Neural crest cell (in vitro differentiated cells): ENCODE data around the gene MYO15B. TPM values are rescaled to one million over a fixed set of nuclear protein-coding genes. Genes with fewer than 3 reads are reported as not detected.

ENCODE experiments used
- DNase-seq: peaks from one replicate; pipeline ENCODE4 v3.0.0; 2021; ENCODE audit warnings: low read depth, mixed read lengths, low spot score
- H3K27ac Mint-ChIP-seq: one replicate; pipeline ENCODE4 v1.8.0; 2021; ENCODE audit warnings: mild to moderate bottlenecking, mixed read lengths; ENCODE audit not compliant: unreplicated experiment
- H3K27me3 Mint-ChIP-seq: 2 replicates; pipeline ENCODE4 v1.8.0; 2021; ENCODE audit warnings: low read depth, mild to moderate bottlenecking, mixed read lengths
- H3K36me3 Mint-ChIP-seq: 2 replicates; pipeline ENCODE4 v1.8.0; 2021; ENCODE audit warnings: low read depth, mild to moderate bottlenecking, mixed read lengths
- H3K4me1 Mint-ChIP-seq: 2 replicates; pipeline ENCODE4 v1.8.0; 2021; ENCODE audit warnings: mixed read lengths
- H3K4me3 Mint-ChIP-seq: one replicate; pipeline ENCODE4 v1.8.0; 2021; ENCODE audit warnings: mild to moderate bottlenecking, mixed read lengths
- H3K9me3 Mint-ChIP-seq: 2 replicates; pipeline ENCODE4 v1.8.0; 2021; ENCODE audit warnings: mixed read lengths
- total RNA-seq: library from RNA; stranded (reverse); gene quantifications from 2 replicates; pipeline ENCODE4 v1.2.1, GENCODE V29; 2021
- TF ChIP-seq, protein P1 (sequence below): fragments of 200-600 bp; sonication (generic); conservative IDR thresholded peaks from 2 replicates; pipeline ENCODE4 v1.5.0; 2021; ENCODE audit warnings: antibody characterized with exemption, mild to moderate bottlenecking

Gene MYO15B
- total RNA-seq, 1 donor from 2014 or later: 23.7 TPM

DNA sequence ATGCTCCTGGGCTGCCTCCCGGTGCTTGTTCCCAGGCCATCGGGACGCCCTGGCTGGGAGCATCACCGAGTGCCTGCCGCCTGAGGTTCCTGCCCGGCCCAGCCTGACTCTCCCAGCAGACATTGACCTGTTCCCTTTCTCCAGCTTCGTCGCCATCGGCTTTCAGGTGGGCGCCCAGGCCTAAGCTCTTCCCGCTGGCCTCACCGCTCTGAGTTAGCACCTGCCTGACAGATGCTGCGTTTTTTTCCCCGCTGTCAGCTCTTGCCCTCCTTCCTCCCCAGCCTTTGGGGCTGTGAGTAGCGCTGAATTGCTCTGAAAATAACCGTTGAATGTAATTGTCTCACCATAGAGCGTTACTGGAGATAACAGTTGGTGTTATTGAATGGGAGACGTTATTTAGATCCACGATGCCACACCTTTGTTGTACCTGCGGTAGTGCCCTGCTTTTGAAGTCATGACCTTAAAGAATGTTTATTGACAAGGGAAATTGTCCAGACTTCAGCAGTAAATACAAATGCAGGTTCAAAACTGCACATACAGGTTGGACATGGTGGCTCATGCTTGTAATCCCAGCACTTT, 24.3 kb downstream of the MYO15B start:
- Mint-ChIP-seq H3K36me3 (no peaks in the 10 kb centered on the region), H3K4me3 (no peak overlapping the region), H3K9me3 (no peaks in the 10 kb centered on the region), H3K4me1 (no peaks in the 10 kb centered on the region), H3K27me3 (no peaks in the 10 kb centered on the region), H3K27ac (no peak overlapping the region)
- DNase-seq: no peak
- TF ChIP-seq, protein P1, sequence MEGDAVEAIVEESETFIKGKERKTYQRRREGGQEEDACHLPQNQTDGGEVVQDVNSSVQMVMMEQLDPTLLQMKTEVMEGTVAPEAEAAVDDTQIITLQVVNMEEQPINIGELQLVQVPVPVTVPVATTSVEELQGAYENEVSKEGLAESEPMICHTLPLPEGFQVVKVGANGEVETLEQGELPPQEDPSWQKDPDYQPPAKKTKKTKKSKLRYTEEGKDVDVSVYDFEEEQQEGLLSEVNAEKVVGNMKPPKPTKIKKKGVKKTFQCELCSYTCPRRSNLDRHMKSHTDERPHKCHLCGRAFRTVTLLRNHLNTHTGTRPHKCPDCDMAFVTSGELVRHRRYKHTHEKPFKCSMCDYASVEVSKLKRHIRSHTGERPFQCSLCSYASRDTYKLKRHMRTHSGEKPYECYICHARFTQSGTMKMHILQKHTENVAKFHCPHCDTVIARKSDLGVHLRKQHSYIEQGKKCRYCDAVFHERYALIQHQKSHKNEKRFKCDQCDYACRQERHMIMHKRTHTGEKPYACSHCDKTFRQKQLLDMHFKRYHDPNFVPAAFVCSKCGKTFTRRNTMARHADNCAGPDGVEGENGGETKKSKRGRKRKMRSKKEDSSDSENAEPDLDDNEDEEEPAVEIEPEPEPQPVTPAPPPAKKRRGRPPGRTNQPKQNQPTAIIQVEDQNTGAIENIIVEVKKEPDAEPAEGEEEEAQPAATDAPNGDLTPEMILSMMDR: no peak

DNA sequence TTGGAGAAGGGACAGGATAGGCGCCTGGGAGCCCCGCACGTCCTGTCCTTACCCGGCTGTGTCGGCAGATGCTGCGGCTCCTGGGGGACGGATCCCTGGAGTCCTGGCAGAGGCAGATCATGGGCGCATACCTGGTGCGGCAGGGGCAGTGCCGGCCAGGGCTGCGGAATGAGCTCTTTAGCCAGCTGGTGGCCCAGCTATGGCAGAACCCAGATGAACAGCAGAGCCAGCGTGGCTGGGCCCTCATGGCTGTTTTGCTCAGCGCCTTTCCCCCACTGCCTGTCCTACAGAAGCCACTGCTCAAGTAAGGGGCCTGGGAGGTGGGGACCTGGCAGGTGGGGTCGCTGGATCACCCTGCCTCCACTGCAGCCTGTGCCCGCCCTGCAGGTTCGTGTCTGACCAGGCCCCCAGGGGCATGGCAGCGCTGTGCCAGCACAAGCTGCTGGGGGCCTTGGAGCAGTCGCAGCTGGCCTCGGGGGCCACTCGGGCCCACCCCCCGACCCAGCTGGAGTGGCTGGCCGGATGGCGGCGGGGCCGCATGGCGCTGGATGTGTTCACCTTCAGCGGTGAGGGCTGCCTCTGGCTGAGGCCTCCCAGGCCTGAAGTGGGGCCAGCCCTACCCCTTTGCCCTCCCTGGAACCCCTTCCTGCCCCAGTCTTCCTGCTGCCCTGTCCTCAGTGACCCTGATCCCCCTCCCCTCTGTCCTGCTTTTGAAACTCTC, 25.5 kb downstream of the MYO15B start:
- Mint-ChIP-seq H3K4me3 (no peak overlapping the region), H3K36me3 (no peaks in the 10 kb centered on the region), H3K9me3 (no peaks in the 10 kb centered on the region), H3K27me3 (no peaks in the 10 kb centered on the region), H3K27ac (no peak overlapping the region), H3K4me1 (no peaks in the 10 kb centered on the region)
- DNase-seq: no peak
- TF ChIP-seq, protein P1: no peak

DNA sequence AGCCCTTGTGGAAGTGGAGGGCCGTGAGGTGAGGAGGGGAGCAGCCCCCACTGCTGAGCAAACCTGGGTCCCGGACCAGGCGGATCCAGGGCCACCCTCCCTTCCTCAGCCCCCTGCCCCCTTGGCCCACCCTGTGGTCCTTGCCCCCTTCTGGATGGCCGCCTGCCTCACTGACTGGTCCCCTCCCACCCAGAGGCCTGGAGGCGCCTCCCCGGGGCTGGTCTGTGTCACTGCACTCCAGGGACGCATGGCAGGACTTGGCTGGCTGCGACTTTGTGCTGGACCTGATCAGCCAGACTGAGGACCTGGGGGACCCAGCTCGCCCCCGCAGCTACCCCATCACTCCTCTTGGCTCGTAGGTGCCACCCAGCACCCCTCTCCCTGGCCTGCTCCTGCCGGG, 26.4 kb downstream of the MYO15B start:
- no peak for DNase-seq
- H3K9me3 Mint-ChIP-seq: no peaks in the 10 kb centered on the region
- H3K36me3 Mint-ChIP-seq: no peaks in the 10 kb centered on the region

DNA sequence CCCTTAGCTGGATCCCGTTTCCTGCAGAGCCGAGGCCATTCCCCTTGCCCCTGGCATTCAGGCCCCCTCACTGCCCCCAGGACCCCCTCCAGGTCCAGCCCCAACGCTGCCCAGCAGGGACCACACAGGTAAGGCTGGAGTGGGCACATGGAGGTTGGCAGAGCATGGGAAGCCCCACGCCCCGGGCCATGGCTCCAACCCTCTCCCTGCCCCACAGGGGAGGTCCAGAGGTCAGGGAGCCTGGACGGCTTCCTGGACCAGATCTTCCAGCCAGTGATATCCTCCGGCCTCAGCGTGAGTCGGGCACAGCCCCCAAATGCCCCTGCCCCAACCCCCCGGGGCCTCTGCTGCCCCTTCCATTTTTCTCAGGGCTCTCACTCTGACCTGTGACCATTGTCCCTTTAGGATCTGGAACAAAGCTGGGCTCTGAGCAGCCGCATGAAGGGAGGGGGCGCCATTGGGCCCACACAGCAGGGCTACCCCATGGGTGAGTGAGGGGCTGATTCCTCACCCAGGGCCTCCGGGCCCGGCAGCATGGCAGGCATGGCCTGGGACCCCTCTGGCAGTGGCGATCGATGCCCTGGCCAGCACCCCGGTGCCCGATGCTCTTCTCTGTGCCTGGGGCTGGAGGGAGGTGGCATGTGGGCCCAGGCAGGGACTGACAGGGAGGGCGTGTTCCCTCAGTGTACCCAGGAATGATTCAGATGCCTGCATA, 27.1 kb downstream of the MYO15B start:
- Mint-ChIP-seq H3K4me1 (no peaks in the 10 kb centered on the region), H3K27ac (no peak overlapping the region), H3K4me3 (no peak overlapping the region), H3K36me3 (no peaks in the 10 kb centered on the region), H3K27me3 (no peaks in the 10 kb centered on the region), H3K9me3 (no peaks in the 10 kb centered on the region)
- TF ChIP-seq, protein P1: no peak
- DNase-seq: no peak

More for the DNA sequence above, 26.4 kb downstream of the MYO15B start:
- Mint-ChIP-seq H3K27ac (no peak overlapping the region), H3K4me3 (no peak overlapping the region), H3K27me3 (no peaks in the 10 kb centered on the region), H3K4me1 (no peaks in the 10 kb centered on the region)
- TF ChIP-seq, protein P1: no peak

DNA sequence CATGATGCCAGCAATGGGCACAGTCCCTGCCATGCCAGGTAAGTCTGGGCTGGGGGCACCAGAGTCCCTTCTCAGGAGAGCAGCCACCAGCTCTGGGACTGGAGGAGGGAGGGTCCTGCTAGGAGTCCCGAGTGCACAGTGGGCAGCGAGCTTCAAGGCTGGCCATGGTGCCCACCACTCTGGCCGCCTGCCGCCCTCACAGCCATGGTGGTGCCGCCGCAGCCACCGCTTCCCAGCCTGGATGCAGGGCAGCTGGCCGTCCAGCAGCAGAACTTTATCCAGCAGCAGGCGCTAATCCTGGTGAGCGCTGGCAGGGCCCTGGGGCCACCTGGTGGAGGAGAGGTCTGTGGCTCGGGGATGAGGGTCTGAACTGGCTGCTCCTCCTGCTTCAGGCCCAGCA, 27.7 kb downstream of the MYO15B start:
- no peaks in the 10 kb centered on the region for H3K36me3 Mint-ChIP-seq

More for the DNA sequence above, 27.7 kb downstream of the MYO15B start:
- Mint-ChIP-seq H3K27ac (no peak overlapping the region), H3K9me3 (no peaks in the 10 kb centered on the region), H3K4me1 (no peaks in the 10 kb centered on the region), H3K4me3 (no peak overlapping the region), H3K27me3 (no peaks in the 10 kb centered on the region)
- TF ChIP-seq, protein P1: no peak
- DNase-seq: no peak
